SK-N-SH (cell line): ENCODE data around the gene CD24. TPM values are rescaled to one million over a fixed set of nuclear protein-coding genes. Genes with fewer than 3 reads are reported as not detected.

ENCODE experiments used
- CTCF ChIA-PET: fragments of 300-600, 350-600 bp; formaldehyde crosslinking; extraction: SDS; loops from one replicate; lab custom pipeline; 2021; lab: Yijun Ruan, JAX
- POLR2A ChIA-PET: fragments of 350-600 bp; sonication (Branson Sonifier 250); formaldehyde crosslinking; extraction: SDS; loops from one replicate; lab custom pipeline; 2020; ENCODE audit warnings: antibody characterized with exemption, inconsistent platforms; lab: Yijun Ruan, JAX
- DNase-seq: peaks from one replicate; pipeline ENCODE4 v3.0.0; 2012
- H2AFZ ChIP-seq: fragments of 200-600 bp; sonication (generic); 2 replicates; pipeline ENCODE4 v1.8.1; 2016; ENCODE audit warnings: antibody characterized with exemption, mild to moderate bottlenecking, low read depth
- H3F3A ChIP-seq: fragments of 200-600 bp; sonication (generic); replicated peaks from 2 replicates; pipeline ENCODE3; 2016; ENCODE audit warnings: antibody characterized with exemption, mild to moderate bottlenecking; ENCODE audit not compliant: insufficient read depth
- H3K27ac ChIP-seq, 2 experiments: fragments of 200-500 bp in 1 of 2; fragments of 200-600 bp in 1 of 2; sonication (Bioruptor generic) in 1 of 2; sonication (generic), shearing (Covaris generic) in 1 of 2; 2 replicates each; pipeline versions ENCODE4 v1.5.1 to v1.6.1; 2014 to 2016; ENCODE audit warnings: low read depth in 2 of 2, inconsistent platforms in 1 of 2, low read length in 1 of 2, mild to moderate bottlenecking in 1 of 2, mixed read lengths in 1 of 2
- H3K27me3 ChIP-seq: fragments of 200-600 bp; sonication (generic), shearing (Covaris generic); 2 replicates; pipeline ENCODE4 v1.6.1; 2016; ENCODE audit warnings: mixed run types; ENCODE audit not compliant: insufficient read depth
- H3K36me3 ChIP-seq, 2 experiments: fragments of 200-500 bp in 1 of 2; fragments of 200-600 bp in 1 of 2; sonication (Bioruptor generic) in 1 of 2; sonication (generic) in 1 of 2; replicated peaks in 1 of 2; 2 replicates each; pipeline versions ENCODE3 to v1.5.1; 2014 to 2016; ENCODE audit warnings: low read length in 1 of 2, mild to moderate bottlenecking in 1 of 2; ENCODE audit not compliant: insufficient read depth in 2 of 2, control insufficient read depth in 1 of 2
- H3K4me1 ChIP-seq, 2 experiments: fragments of 200-500 bp in 1 of 2; fragments of 200-600 bp in 1 of 2; sonication (Bioruptor generic) in 1 of 2; sonication (generic), shearing (Covaris generic) in 1 of 2; 2 replicates each; pipeline versions ENCODE4 v1.5.1 to v1.6.1; 2014 to 2016; ENCODE audit warnings: low read depth in 1 of 2, low read length in 1 of 2, mixed run types in 1 of 2; ENCODE audit not compliant: insufficient read depth in 2 of 2, control insufficient read depth in 1 of 2
- H3K4me2 ChIP-seq: fragments of 200-600 bp; sonication (generic), shearing (Covaris generic); 2 replicates; pipeline ENCODE4 v1.6.1; 2017; ENCODE audit warnings: mixed run types
- H3K4me3 ChIP-seq, 2 experiments: fragments of 200-500 bp in 1 of 2; fragments of 200-600 bp in 1 of 2; sonication (Bioruptor generic) in 1 of 2; sonication (generic), shearing (Covaris generic) in 1 of 2; 2 replicates each; pipeline versions ENCODE4 v1.5.1 to v1.8.1; 2014 to 2016; ENCODE audit warnings: low read depth in 2 of 2, inconsistent platforms in 1 of 2, low read length in 1 of 2, mild to moderate bottlenecking in 1 of 2, mixed read lengths in 1 of 2, moderate library complexity in 1 of 2
- H3K79me2 ChIP-seq: fragments of 200-600 bp; sonication (generic); 2 replicates; pipeline ENCODE4 v1.8.1; 2017; ENCODE audit warnings: mild to moderate bottlenecking; ENCODE audit not compliant: insufficient read depth
- H3K9ac ChIP-seq: fragments of 200-600 bp; sonication (generic); 2 replicates; pipeline ENCODE4 v1.6.1; 2017; ENCODE audit warnings: mixed run types
- H3K9me2 ChIP-seq: fragments of 200-600 bp; sonication (generic); 2 replicates; pipeline ENCODE4 v1.6.1; 2017; ENCODE audit warnings: mixed run types
- H3K9me3 ChIP-seq: fragments of 200-600 bp; sonication (generic); 2 replicates; pipeline ENCODE4 v1.6.1; 2017; ENCODE audit warnings: mixed run types, mild to moderate bottlenecking, moderate library complexity
- H4K20me1 ChIP-seq: fragments of 200-600 bp; sonication (generic); 2 replicates; pipeline ENCODE4 v1.6.1; 2017; ENCODE audit warnings: mild to moderate bottlenecking, mixed run types; ENCODE audit not compliant: insufficient read depth
- EZH2phosphoT487 ChIP-seq: fragments of 200-600 bp; sonication (generic); IDR thresholded peaks from 2 replicates; pipeline ENCODE4 v1.6.1; 2017; ENCODE audit warnings: low read depth, mixed run types, mild to moderate bottlenecking, antibody characterized with exemption, moderate library complexity, borderline replicate concordance
- GATA2 ChIP-seq: sonication (generic); formaldehyde crosslinking; IDR thresholded peaks from 2 replicates; pipeline ENCODE4 v1.5.0; 2020; ENCODE audit warnings: mild to moderate bottlenecking, missing genetic modification reagents
- RAD21 ChIP-seq: IDR thresholded peaks from 2 replicates; pipeline ENCODE4 v1.6.1; 2012; ENCODE audit warnings: mild to moderate bottlenecking, low read length
- RFX5 ChIP-seq: IDR thresholded peaks from 2 replicates; pipeline ENCODE4 v1.6.1; 2012; ENCODE audit warnings: mild to moderate bottlenecking, improper control_type of control experiment, low read length
- RXRA ChIP-seq: IDR thresholded peaks from 2 replicates; pipeline ENCODE4 v1.4.0; 2012; ENCODE audit warnings: low read depth, mild to moderate bottlenecking, borderline replicate concordance
- SMC3 ChIP-seq: IDR thresholded peaks from 2 replicates; pipeline ENCODE4 v1.6.1; 2012; ENCODE audit warnings: low read depth, low read length, improper control_type of control experiment
- WGBS: methylation state at CpG from one replicate; pipeline ENCODE4 v1.1.6; 2017; ENCODE audit warnings: low lambda C conversion rate; 5-methylcytosine and 5-hydroxymethylcytosine counted together
- polyA plus RNA-seq, 3 experiments: library from polyadenylated mRNA; depleted of rRNA; stranded (reverse); fragments of >200 nt; gene quantifications; 2 replicates each; pipeline ENCODE4 v1.2.3, GENCODE V29; 2012

CD24 gene
- polyA plus RNA-seq, 1 of the 3 experiments (the other 2 are of a cell fraction), result 1.9 TPM

DNA sequence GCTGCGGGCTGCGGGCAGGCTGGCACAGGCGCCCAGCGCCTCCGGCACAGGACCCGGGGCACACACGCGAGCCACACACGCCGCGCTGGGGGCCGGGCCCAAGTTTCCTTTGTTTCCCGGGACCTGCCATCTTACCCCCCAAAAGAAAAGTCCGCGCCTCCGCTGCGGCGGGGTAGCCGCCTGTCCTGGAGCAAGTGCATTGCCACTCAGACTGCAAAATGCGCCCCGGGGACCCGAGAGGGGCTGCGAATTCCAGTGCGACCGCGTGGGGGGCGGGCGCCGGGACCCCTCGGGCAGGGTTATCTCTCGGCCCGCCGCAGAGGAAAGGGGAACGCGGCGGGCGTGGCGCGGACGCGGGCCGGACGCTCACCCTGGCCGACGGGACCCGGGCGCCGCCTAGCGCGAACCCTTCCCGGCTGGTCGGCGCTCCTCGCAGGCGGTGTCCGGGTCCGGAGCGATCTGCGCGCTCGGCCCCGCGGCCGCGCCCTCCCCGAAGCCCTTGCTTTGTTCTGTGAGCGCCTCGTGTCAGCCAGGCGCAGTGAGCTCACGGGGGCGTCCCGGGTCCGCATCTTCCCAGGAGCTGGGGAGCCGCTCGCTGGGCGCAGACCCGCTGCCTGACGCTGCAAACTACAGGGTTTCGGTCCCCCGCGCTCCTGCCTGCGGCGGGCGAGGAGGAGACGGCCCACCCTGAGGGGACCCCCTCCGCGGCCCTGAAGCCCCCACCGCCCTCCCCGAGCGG is 639 bp upstream of the CD24 start:
- Histone ChIP-seq H3K79me2 (no peaks in the 10 kb centered on the region), H3K9ac (no peak overlapping the region), H3K4me2 (peak overlapping the region; percentile 76), H4K20me1 (no peaks in the 10 kb centered on the region), H3K4me1 (peaks cover 0 to 4% of the 10 kb centered on the region in 2 experiments; a peak in 2 of 4 replicates), H3K9me3 (no peaks in the 10 kb centered on the region), H3K27me3 (peaks cover 54% of the 10 kb centered on the region), H3K9me2 (no peaks in the 10 kb centered on the region), H3K27ac (peak overlapping the region in 1 of 2 experiments; percentile 94; a peak in 2 of 4 replicates), H3K36me3 (peaks cover 0 to 4% of the 10 kb centered on the region in 2 experiments), H3F3A (no peaks in the 10 kb centered on the region), H2AFZ (no peak overlapping the region), H3K4me3 (peak overlapping the region; percentile 49 to 52; a peak in 3 of 4 replicates)
- ChIA-PET CTCF (interaction anchor here (2.4 kb wide), 1 partner anchor 408 kb away, joined by 7 read pairs; no protein-coding TSS in a partner anchor), POLR2A (no interaction called here)
- TF ChIP-seq RAD21 (peak; percentile 46), GATA2 (peak; percentile 14; the same call in 1 of the 2 replicates), SMC3 (peak; percentile 16; the same call in 1 of the 2 replicates), RXRA (no peak), EZH2phosphoT487 (peak; percentile 67; the same call in 1 of the 2 replicates)
- peak; percentile 76 for DNase-seq
- WGBS, result 2% methylated on average over 9 of the region's 90 CpGs

DNA sequence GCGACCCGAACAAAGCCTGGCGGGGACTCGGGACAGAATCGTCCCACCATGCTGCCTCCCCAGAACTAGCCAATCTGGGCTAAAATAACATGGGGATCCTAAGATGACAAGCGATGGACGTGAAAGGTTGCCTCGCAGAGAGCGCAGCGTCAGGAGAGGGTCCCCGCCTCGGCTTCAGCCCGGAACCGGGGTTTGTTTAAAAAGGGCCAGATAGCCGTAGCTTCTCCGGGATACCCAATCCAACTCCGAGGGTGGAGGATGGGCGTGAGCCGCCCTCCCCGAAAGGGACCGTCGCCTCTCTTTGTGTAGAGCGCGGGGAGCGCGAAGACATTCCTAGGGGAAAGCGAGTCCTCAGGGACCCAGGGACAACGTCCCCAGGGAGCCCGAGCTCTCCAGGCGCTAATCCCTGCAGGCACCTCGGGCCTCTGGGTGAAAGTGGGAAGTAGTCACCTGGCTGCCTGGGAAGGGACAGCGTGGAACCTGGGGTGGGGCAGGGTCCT is 643 bp downstream of the CD24 start:
- no peaks in the 10 kb centered on the region for H3F3A ChIP-seq
- peak overlapping the region; percentile 10; the same call in 1 of the 2 replicates for H3K4me2 ChIP-seq
- peaks cover 54% of the 10 kb centered on the region for H3K27me3 ChIP-seq
- peak overlapping the region in 1 of 2 experiments; percentile 78; a peak in 2 of 4 replicates for H3K27ac ChIP-seq
- peaks cover 0 to 4% of the 10 kb centered on the region in 2 experiments; a peak in 2 of 4 replicates for H3K4me1 ChIP-seq
- no peak for DNase-seq
- ChIA-PET CTCF (interaction anchor here (0.8 to 1.4 kb wide), 4 partner anchors 87 to 389 kb away, joined by 3 to 6 read pairs (median 3); no protein-coding TSS in a partner anchor), POLR2A (interaction anchor here (0.6 to 1.4 kb wide), 11 partner anchors 43 to 634 kb away, joined by 3 to 6 read pairs (median 3); no protein-coding TSS in a partner anchor)
- H3K4me3 ChIP-seq, result peak overlapping the region in 1 of 2 experiments; percentile 61; a peak in 2 of 4 replicates
- WGBS, result under 1% methylated on average over 21 of the region's 32 CpGs
- H4K20me1 ChIP-seq, result no peaks in the 10 kb centered on the region
- H2AFZ ChIP-seq, result no peak overlapping the region
- H3K9me2 ChIP-seq, result no peaks in the 10 kb centered on the region
- peaks cover 0 to 4% of the 10 kb centered on the region in 2 experiments for H3K36me3 ChIP-seq
- TF ChIP-seq RFX5 (no peak), RAD21 (no peak; the same call in 1 of the 2 replicates), EZH2phosphoT487 (peak; percentile 87; the same call in 1 of the 2 replicates)
- no peaks in the 10 kb centered on the region for H3K9me3 ChIP-seq
- H3K9ac ChIP-seq, result no peak overlapping the region
- H3K79me2 ChIP-seq, result no peaks in the 10 kb centered on the region
